Esophagus squamous epithelium (tissue), 5 donors: ENCODE data around the gene CELF2. TPM values are rescaled to one million over a fixed set of nuclear protein-coding genes. Genes with fewer than 3 reads are reported as not detected.

Experiments used
- DNase-seq: peaks from one replicate; lab custom pipeline; 2025; lab: John Stamatoyannopoulos, UW
- H3K27ac ChIP-seq, 4 donors: fragments of 200-600 bp; sonication (generic); one replicate each; pipeline ENCODE4 v1.5.1; 2016 to 2019; ENCODE audit warnings: mild to moderate bottlenecking in 1 of 4
- H3K27me3 ChIP-seq, 4 donors: fragments of 200-600 bp; sonication (generic); 1 replicate in 3 of 4; 2 replicates in 1 of 4; pipeline versions ENCODE4 v1.5.1 to v1.6.0; 2017 to 2021; ENCODE audit warnings: antibody characterized with exemption in 1 of 4
- H3K36me3 ChIP-seq, 3 donors: fragments of 200-600 bp; sonication (generic); one replicate each; pipeline ENCODE4 v1.5.1; 2016 to 2019
- H3K4me1 ChIP-seq, 3 donors: fragments of 200-600 bp; sonication (generic); one replicate each; pipeline ENCODE4 v1.5.1; 2017 to 2019
- H3K4me3 ChIP-seq, 4 donors: fragments of 200-600 bp; sonication (generic); 1 replicate in 3 of 4; 2 replicates in 1 of 4; pipeline ENCODE4 v1.5.1; 2016 to 2019; ENCODE audit warnings: mild to moderate bottlenecking in 2 of 4, moderate library complexity in 1 of 4
- H3K9me3 ChIP-seq, 3 donors: fragments of 200-600 bp; sonication (generic); one replicate each; pipeline ENCODE4 v1.5.1; 2016 to 2019
- POLR2A ChIP-seq, 4 donors: fragments of 450-650 bp; IDR thresholded peaks; one replicate each; pipeline ENCODE4 v1.6.1; 2017; ENCODE audit warnings: antibody characterized with exemption in 4 of 4, mild to moderate bottlenecking in 4 of 4, moderate library complexity in 3 of 4
- WGBS, 2 donors: methylation state at CpG; one replicate each; pipeline ENCODE4 v1.1.5; 2018; 5-methylcytosine and 5-hydroxymethylcytosine counted together
- intact Hi-C: fragments of 100-400 bp; cut with DNase I; formaldehyde crosslinking; loops from one replicate; pipeline ENCODE4 v1.15.0; 2022
- total RNA-seq, 4 donors: library from RNA; depleted of rRNA; stranded (reverse); fragments of >200 nt; gene quantifications; one replicate each; pipeline ENCODE4 v1.1.0, GENCODE V29; 2016
- TF ChIP-seq, protein P1 (sequence below), 6 experiments: fragments of 450-650 bp in 4 of 6; fragments of 200-600 bp in 2 of 6; sonication (generic) in 2 of 6; IDR thresholded peaks; one replicate each; pipeline ENCODE4 v1.5.1; 2016 to 2019; ENCODE audit warnings: antibody characterized with exemption in 6 of 6, mild to moderate bottlenecking in 4 of 6, moderate library complexity in 4 of 6
- donor health status: DM: yes; HTN: yes; CAD: no.

The CELF2 gene
- total RNA-seq, 4 donors from 2014 or later, result 4.2 to 62.4 (median 13.5) TPM

DNA sequence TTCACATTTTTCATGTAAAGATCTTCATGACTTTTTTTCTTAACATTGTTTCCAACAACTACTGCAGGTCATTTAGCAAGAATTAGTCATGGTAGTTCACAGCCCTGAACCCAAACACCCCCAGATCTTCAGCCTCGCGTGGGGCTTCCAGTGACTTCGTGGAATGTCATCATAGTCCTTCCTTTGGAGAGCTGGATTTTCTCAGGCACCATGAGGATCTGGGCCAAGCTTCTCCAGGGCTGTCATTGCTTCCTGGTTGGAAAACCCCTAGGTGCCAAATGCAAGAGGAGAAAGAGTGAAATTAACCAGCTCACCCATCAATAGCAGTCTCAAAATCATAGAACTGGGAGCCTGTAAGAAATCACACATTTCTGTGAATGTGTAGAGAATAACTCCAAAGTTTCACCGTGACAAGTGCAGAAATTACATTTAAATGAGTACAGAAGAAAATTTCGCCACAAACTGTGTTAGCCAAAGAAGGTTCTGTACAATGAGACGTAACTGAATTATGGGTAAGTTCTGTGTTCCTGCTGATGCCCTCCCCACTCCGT lies 175.4 kb downstream of the CELF2 start:
- no peaks in the 10 kb centered on the region for H3K9me3 ChIP-seq
- no peak for DNase-seq
- no peak overlapping the region for H3K4me3 ChIP-seq
- intact Hi-C loops, result no loop called here
- WGBS, 2 donors, result 82 to 85% methylated on average over 4 to 7 of the region's 7 CpGs
- H3K36me3 ChIP-seq, result peaks cover 0 to 5% (median 0%) of the 10 kb centered on the region in 3 donors
- peaks cover 4 to 71% (median 18%) of the 10 kb centered on the region in 3 donors for H3K4me1 ChIP-seq
- no peaks in the 10 kb centered on the region for H3K27me3 ChIP-seq
- no peak overlapping the region for H3K27ac ChIP-seq
- TF ChIP-seq POLR2A (IDR thresholded peaks at IDR 0.05), result no peak
- TF ChIP-seq, protein P1, sequence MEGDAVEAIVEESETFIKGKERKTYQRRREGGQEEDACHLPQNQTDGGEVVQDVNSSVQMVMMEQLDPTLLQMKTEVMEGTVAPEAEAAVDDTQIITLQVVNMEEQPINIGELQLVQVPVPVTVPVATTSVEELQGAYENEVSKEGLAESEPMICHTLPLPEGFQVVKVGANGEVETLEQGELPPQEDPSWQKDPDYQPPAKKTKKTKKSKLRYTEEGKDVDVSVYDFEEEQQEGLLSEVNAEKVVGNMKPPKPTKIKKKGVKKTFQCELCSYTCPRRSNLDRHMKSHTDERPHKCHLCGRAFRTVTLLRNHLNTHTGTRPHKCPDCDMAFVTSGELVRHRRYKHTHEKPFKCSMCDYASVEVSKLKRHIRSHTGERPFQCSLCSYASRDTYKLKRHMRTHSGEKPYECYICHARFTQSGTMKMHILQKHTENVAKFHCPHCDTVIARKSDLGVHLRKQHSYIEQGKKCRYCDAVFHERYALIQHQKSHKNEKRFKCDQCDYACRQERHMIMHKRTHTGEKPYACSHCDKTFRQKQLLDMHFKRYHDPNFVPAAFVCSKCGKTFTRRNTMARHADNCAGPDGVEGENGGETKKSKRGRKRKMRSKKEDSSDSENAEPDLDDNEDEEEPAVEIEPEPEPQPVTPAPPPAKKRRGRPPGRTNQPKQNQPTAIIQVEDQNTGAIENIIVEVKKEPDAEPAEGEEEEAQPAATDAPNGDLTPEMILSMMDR (IDR thresholded peaks at IDR 0.05), result no peak

DNA sequence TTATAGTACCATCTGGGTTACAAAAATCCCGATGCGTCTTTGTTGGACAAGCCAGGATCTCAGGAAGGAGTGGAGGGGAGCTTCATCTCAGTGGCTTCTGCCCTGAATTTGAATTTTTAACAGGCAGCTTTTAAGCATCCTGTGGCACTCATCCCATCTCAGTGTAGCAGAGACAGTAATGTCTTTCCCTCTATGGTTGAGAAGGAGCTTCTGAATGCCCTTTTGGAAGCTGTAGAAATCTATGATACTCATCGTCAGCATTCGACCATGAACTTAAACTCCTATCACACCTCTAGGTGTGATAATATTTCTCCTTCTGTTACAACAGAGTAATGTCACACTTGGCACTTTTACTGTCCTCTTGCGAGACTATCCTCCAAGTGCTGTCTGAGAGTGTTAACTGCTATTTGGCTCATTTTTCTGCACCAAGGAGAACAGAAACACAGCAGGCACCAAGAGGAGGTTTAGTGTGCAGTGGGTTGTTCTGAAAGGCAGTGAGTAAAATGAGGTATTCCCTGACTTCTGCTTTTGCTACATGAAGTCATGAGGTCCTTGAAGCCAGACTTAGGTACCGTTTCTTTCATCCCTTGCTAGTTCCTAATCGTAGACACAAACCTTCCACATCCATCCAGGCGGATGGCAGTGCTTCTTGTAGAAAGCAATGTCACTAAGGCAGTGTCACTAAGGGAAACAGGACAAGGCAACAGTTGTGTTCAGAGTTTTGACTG lies 177.4 kb downstream of the CELF2 start:
- Histone ChIP-seq H3K36me3 (peaks cover 0 to 5% (median 0%) of the 10 kb centered on the region in 3 donors), H3K4me3 (no peak overlapping the region), H3K9me3 (no peaks in the 10 kb centered on the region), H3K4me1 (peaks cover 4 to 62% (median 19%) of the 10 kb centered on the region in 3 donors), H3K27me3 (no peaks in the 10 kb centered on the region), H3K27ac (no peak overlapping the region)
- TF ChIP-seq, protein P1 (IDR thresholded peaks at IDR 0.05), result no peak
- no peak for TF ChIP-seq POLR2A (IDR thresholded peaks at IDR 0.05)
- intact Hi-C loops, result no loop called here
- 80 to 84% methylated on average over 8 of the region's 8 CpGs for WGBS, 2 donors
- DNase-seq, result no peak

DNA sequence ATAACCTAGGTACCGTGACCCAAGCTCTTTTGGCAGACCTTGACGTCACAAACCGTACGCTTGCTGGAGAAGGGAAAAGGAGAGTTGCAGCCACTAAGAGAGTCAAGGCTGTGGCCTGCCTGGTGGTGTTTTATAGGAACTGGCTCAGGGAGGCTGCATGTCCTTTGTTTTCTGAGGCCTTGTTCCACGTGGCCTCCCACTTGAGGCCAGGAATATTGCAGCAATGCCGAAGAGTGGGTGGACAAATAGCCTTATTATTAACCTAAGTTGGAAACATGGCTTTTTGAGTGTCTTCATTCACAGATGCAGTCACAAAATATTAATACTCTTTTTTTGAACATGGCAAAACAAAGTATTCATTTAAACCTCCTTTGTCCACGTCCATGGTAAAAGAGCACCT lies 178.0 kb downstream of the CELF2 start:
- no peaks in the 10 kb centered on the region for H3K9me3 ChIP-seq
- no peak overlapping the region for H3K4me3 ChIP-seq
- H3K36me3 ChIP-seq, result peaks cover 0 to 5% (median 0%) of the 10 kb centered on the region in 3 donors
- H3K27ac ChIP-seq, result no peak overlapping the region
- H3K27me3 ChIP-seq, result no peaks in the 10 kb centered on the region
- 69 to 77% methylated on average over 6 to 7 of the region's 7 CpGs for WGBS, 2 donors
- TF ChIP-seq POLR2A (IDR thresholded peaks at IDR 0.05), result no peak
- TF ChIP-seq, protein P1 (IDR thresholded peaks at IDR 0.05), result no peak
- no peak for DNase-seq
- peaks cover 4 to 58% (median 19%) of the 10 kb centered on the region in 3 donors for H3K4me1 ChIP-seq
- intact Hi-C loops, result no loop called here

DNA sequence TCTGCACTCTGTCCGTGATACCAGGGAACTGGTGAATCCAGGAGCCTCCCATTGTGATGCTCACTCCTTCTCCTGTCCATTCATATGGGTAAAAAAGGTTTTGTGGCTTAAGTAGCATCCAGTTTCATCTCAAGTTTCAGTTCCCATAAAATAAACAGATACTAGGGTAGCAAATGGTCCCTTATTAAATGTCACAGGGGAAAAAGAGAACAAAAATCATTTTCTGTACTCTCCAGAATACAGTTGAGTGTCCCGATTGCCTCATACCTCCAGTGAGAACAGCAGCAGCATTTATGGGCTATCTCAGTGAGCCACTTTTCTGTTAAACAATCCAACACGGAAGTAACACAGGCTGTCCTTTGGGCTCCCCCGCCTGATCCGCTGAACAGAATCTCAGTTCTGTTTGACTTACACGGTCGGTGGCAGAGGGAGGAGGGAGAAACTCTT lies 179.6 kb downstream of the CELF2 start:
- TF ChIP-seq, protein P1 (IDR thresholded peaks at IDR 0.05), result no peak
- TF ChIP-seq POLR2A (IDR thresholded peaks at IDR 0.05), result no peak
- Histone ChIP-seq H3K27me3 (no peaks in the 10 kb centered on the region), H3K4me1 (peaks cover 4 to 42% (median 8%) of the 10 kb centered on the region in 3 donors), H3K9me3 (no peaks in the 10 kb centered on the region), H3K27ac (no peak overlapping the region), H3K36me3 (peaks cover 0 to 5% (median 0%) of the 10 kb centered on the region in 3 donors), H3K4me3 (no peak overlapping the region)
- WGBS, 2 donors, result 50 to 51% methylated on average over 7 of the region's 7 CpGs
- no peak for DNase-seq
- intact Hi-C loops, result no loop called here

DNA sequence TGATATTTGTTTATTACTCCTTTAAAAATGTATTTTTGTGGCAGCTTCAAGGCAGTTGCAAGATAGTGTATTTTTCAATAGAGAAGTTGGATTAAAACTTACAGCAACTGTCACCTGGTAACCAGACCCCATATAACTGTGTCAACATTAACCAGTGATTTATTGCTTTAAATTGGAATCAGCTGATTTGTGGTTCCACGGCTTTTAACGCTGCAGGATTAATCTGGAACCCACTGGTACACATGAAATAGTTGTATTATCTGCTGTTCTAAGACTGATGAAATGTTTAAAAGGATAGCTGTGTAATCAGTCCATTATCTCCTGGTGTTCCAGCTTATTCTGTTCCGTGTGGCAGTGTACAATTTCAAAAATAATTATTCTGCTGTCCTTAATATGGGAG lies 180.2 kb downstream of the CELF2 start:
- no peaks in the 10 kb centered on the region for H3K9me3 ChIP-seq
- WGBS, 2 donors, result 40 to 55% methylated on average over 3 of the region's 3 CpGs
- intact Hi-C loops, result no loop called here
- TF ChIP-seq POLR2A (IDR thresholded peaks at IDR 0.05), result no peak
- TF ChIP-seq, protein P1 (IDR thresholded peaks at IDR 0.05), result no peak
- no peak overlapping the region for H3K27ac ChIP-seq
- no peaks in the 10 kb centered on the region for H3K27me3 ChIP-seq
- peaks cover 0 to 5% (median 0%) of the 10 kb centered on the region in 3 donors for H3K36me3 ChIP-seq
- no peak overlapping the region for H3K4me3 ChIP-seq
- no peak for DNase-seq
- peaks cover 4 to 36% (median 8%) of the 10 kb centered on the region in 3 donors for H3K4me1 ChIP-seq
